Prostate gland (tissue), 2 donors: ENCODE results near the gene MTAP. TPM values are rescaled to one million over a fixed set of nuclear protein-coding genes. Genes with fewer than 3 reads are reported as not detected.

Experiments
- DNase-seq: peaks from one replicate; pipeline ENCODE4 v3.0.0-alpha.2; 2019; ENCODE audit warnings: low spot score
- H3K27ac ChIP-seq, 2 donors: fragments of 200-600 bp; sonication (generic); 2 replicates each; pipeline ENCODE4 v1.5.1; 2017 to 2019
- H3K27me3 ChIP-seq: fragments of 200-600 bp; sonication (generic); replicated peaks from 2 replicates; pipeline ENCODE4 v1.5.1; 2019; ENCODE audit not compliant: insufficient read depth
- H3K36me3 ChIP-seq, 2 donors: fragments of 200-600 bp; sonication (generic); 1 replicate in 1 of 2; 2 replicates in 1 of 2; pipeline versions ENCODE4 v1.5.1 to v1.8.1; 2017 to 2019
- H3K4me1 ChIP-seq: fragments of 200-600 bp; sonication (generic); replicated peaks from 2 replicates; pipeline ENCODE4 v1.5.1; 2019
- H3K4me3 ChIP-seq, 2 donors: fragments of 200-600 bp; sonication (generic); 2 replicates each; pipeline ENCODE4 v1.5.1; 2017 to 2019
- H3K9me3 ChIP-seq: fragments of 200-600 bp; sonication (generic); 2 replicates; pipeline ENCODE4 v1.5.1; 2017
- POLR2A ChIP-seq: fragments of 450-650 bp; IDR thresholded peaks from one replicate; pipeline ENCODE4 v1.6.1; 2016; ENCODE audit warnings: antibody characterized with exemption, mild to moderate bottlenecking
- POLR2AphosphoS5 ChIP-seq: sonication (generic); formaldehyde crosslinking; IDR thresholded peaks from one replicate; pipeline ENCODE4 v1.6.1; 2017; ENCODE audit warnings: antibody characterized with exemption
- WGBS: methylation state at CpG from one replicate; pipeline ENCODE4 v1.1.5; 2018; 5-methylcytosine and 5-hydroxymethylcytosine counted together
- intact Hi-C: fragments of 100-400 bp; cut with DNase I; formaldehyde crosslinking; loops from one replicate; pipeline ENCODE4 v1.14.2; 2022
- total RNA-seq, 2 donors: library from RNA; depleted of rRNA; stranded (reverse); fragments of >200 nt; gene quantifications; one replicate each; pipeline ENCODE4 v1.1.0, GENCODE V29; 2016
- TF ChIP-seq, protein P1 (sequence below), 4 experiments: fragments of 200-600 bp in 2 of 4; fragments of 450-650 bp in 2 of 4; sonication (generic) in 2 of 4; IDR thresholded peaks; 1 replicate in 3 of 4; 2 replicates in 1 of 4; pipeline ENCODE4 v1.5.1; 2016 to 2019; ENCODE audit warnings: antibody characterized with exemption in 4 of 4, mild to moderate bottlenecking in 2 of 4, moderate library complexity in 2 of 4

The MTAP gene
- total RNA-seq, 2 donors from 2014 or later: 13.3 to 33.5 TPM

DNA sequence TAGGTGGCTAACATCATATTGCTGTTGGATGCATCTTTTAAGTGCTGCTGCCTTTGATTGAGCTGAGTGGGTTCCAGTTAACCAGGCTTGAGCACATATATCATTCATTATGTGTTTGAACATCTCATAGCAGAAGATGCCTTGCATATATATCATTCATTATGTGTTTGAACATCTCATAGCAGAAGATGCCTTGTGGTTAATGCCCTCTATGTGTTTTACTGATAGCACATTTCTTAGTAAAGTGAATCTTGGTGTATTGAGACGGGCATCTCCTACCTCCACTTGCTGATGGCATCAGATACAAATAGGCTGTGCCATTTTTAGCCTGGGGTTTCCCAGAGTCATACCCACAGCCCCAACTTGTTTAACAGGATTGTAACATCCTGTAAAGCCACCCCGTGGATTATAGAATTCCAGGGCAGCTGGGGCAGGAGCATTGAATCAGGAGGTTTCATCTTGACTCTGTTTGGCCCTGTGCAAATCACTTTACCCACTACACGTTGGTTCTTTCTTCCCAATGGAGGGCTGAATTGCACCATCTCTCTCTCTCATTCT lies 26.5 kb downstream of the MTAP start:
- 66% methylated on average over 3 of the region's 3 CpGs for WGBS
- peaks cover 0 to 3% of the 10 kb centered on the region in 2 donors for H3K36me3 ChIP-seq
- no peak for DNase-seq
- H3K27ac ChIP-seq: no peak overlapping the region
- no peaks in the 10 kb centered on the region for H3K9me3 ChIP-seq
- TF ChIP-seq POLR2AphosphoS5 (no peak), POLR2A (no peak)
- TF ChIP-seq, protein P1, sequence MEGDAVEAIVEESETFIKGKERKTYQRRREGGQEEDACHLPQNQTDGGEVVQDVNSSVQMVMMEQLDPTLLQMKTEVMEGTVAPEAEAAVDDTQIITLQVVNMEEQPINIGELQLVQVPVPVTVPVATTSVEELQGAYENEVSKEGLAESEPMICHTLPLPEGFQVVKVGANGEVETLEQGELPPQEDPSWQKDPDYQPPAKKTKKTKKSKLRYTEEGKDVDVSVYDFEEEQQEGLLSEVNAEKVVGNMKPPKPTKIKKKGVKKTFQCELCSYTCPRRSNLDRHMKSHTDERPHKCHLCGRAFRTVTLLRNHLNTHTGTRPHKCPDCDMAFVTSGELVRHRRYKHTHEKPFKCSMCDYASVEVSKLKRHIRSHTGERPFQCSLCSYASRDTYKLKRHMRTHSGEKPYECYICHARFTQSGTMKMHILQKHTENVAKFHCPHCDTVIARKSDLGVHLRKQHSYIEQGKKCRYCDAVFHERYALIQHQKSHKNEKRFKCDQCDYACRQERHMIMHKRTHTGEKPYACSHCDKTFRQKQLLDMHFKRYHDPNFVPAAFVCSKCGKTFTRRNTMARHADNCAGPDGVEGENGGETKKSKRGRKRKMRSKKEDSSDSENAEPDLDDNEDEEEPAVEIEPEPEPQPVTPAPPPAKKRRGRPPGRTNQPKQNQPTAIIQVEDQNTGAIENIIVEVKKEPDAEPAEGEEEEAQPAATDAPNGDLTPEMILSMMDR (IDR thresholded peaks at IDR 0.05): no peak
- no peaks in the 10 kb centered on the region for H3K27me3 ChIP-seq
- H3K4me3 ChIP-seq: no peak overlapping the region
- no peaks in the 10 kb centered on the region for H3K4me1 ChIP-seq
- intact Hi-C loops: no loop called here

DNA sequence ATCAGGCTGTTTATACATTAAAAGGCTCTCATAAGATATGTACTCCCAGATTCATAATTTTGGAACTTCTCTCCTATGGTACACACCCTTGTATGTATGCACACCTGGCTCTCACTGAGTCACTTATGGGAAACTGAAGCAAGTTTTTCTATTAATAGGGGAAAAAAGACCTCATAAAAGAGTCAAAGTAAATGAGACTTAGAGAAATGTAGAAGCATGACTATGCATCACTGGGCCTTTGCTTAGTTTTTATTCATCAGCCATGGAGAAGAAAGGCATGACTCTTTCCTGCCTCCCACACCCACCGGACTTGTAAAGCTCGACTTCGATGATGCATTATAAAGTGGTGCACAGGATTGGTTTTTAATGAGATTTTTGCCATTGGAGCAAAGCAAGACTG lies 28.2 kb downstream of the MTAP start:
- no peaks in the 10 kb centered on the region for H3K4me1 ChIP-seq
- H3K9me3 ChIP-seq: no peaks in the 10 kb centered on the region
- no peak overlapping the region for H3K4me3 ChIP-seq
- no peak for DNase-seq
- no peaks in the 10 kb centered on the region for H3K36me3 ChIP-seq
- TF ChIP-seq, protein P1 (IDR thresholded peaks at IDR 0.05): no peak
- TF ChIP-seq POLR2AphosphoS5: no peak
- no peak for TF ChIP-seq POLR2A
- no peak overlapping the region for H3K27ac ChIP-seq
- 67% methylated on average over 3 of the region's 3 CpGs for WGBS
- H3K27me3 ChIP-seq: no peaks in the 10 kb centered on the region
- intact Hi-C loops: no loop called here

DNA sequence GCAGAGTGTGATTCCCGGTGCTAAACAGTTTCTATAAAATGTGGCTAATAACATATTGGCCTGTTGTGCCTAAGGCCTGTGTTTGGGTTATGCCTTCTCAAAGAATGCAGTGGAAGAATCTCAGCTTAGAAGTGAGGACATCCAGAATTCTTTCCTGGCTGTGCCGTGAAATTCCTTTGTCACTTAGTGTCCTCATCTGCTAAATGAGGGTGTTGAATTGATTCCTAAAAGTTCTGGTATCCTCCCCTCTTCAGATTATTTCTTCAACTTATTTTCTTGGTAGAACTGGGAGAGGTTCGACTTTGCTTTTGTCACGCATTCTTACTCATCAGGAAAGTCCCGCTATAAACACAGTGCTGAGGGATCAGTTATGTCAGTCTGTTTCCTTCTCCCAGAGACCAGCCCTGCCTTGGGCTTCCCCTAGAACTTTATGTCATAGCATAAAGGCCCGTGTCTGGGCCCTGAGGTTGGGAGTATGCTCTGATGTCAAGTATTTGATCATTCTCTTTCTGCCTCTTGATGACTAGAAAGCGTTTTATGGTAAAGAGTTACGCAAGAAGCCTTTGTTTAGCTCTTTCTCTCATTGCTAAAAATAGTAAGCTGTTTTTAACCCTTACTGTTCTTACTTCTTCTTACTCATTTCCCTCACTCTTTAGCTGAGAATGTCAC lies 29.5 kb downstream of the MTAP start:
- Histone ChIP-seq H3K4me1 (no peaks in the 10 kb centered on the region), H3K27me3 (no peaks in the 10 kb centered on the region), H3K9me3 (no peaks in the 10 kb centered on the region), H3K4me3 (no peak overlapping the region), H3K27ac (no peak overlapping the region), H3K36me3 (no peaks in the 10 kb centered on the region)
- WGBS: 60% methylated on average over 8 of the region's 8 CpGs
- TF ChIP-seq POLR2A (no peak), POLR2AphosphoS5 (no peak)
- TF ChIP-seq, protein P1 (IDR thresholded peaks at IDR 0.05): no peak
- intact Hi-C loops: no loop called here
- DNase-seq: no peak

DNA sequence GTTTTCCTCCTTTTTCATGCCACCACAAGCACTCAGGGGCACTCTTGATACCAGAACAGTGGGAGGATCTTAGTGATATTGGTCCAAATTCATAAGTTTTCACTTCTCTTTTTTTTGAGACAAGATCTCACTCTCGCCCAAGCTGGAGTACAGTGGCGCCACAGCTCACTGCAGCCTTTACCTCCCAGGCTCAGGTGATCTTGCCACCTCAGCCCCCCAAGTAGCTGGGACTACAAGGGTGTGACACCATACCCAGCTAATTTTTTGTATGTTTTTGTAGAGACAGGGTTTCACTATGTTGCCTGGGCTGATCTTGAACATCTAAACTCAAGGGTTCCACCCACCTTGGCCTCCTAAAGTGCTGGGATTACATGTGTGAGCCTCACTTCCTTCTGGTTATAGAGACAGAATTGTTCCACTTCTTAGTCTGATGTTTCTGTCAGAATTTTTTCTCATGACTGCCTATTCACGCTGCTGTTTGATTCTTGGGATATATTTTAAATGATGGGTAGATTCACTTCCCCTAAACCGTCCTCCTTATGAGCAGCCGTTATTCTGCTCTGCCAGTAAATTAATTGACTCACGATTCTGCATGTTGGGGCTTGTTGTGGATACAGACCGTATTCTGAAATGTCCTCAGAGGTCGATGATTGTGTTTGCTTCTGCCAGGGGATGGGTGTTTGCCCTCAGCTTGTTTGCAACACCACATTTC lies 30.8 kb downstream of the MTAP start:
- Histone ChIP-seq H3K4me1 (no peaks in the 10 kb centered on the region), H3K27me3 (no peaks in the 10 kb centered on the region), H3K9me3 (no peaks in the 10 kb centered on the region), H3K36me3 (no peaks in the 10 kb centered on the region), H3K4me3 (no peak overlapping the region), H3K27ac (no peak overlapping the region)
- 71% methylated on average over 8 of the region's 8 CpGs for WGBS
- intact Hi-C loops: no loop called here
- no peak for DNase-seq
- TF ChIP-seq POLR2A (no peak), POLR2AphosphoS5 (no peak)
- TF ChIP-seq, protein P1 (IDR thresholded peaks at IDR 0.05): no peak
